MM.1S (cell line): ENCODE measurements around the gene CDH1.

Source experiments
- DNase-seq: peaks from one replicate; pipeline ENCODE4 v3.0.0-alpha.2; 2015
- H2AFZ ChIP-seq: fragments of 300-600 bp; sonication (generic); 2 replicates; pipeline ENCODE4 v1.6.0; 2016; ENCODE audit warnings: antibody characterized with exemption, low read length
- H3F3A ChIP-seq: fragments of 300-600 bp; sonication (generic); 2 replicates; pipeline ENCODE4 v1.6.1; 2016; ENCODE audit warnings: mild to moderate bottlenecking, antibody characterized with exemption, low read length, moderate library complexity, mixed read lengths; ENCODE audit not compliant: insufficient read depth
- H3K27ac ChIP-seq: fragments of 300-600 bp; sonication (generic); 2 replicates; pipeline ENCODE4 v1.5.1; 2016; ENCODE audit warnings: mild to moderate bottlenecking, low read length
- H3K27me3 ChIP-seq: fragments of 300-600 bp; sonication (generic); replicated peaks from 2 replicates; pipeline ENCODE4 v1.6.0; 2016; ENCODE audit warnings: low read length; ENCODE audit not compliant: insufficient read depth
- H3K36me3 ChIP-seq: fragments of 300-600 bp; sonication (generic); replicated peaks from 2 replicates; pipeline ENCODE4 v1.6.1; 2016; ENCODE audit warnings: mild to moderate bottlenecking, low read length, mixed read lengths; ENCODE audit not compliant: insufficient read depth
- H3K4me1 ChIP-seq: fragments of 300-600 bp; sonication (generic); 2 replicates; pipeline ENCODE4 v1.6.1; 2016; ENCODE audit warnings: low read length, mixed read lengths
- H3K4me2 ChIP-seq: fragments of 300-600 bp; sonication (generic); 2 replicates; pipeline ENCODE4 v1.6.0; 2016; ENCODE audit warnings: low read depth, low read length
- H3K4me3 ChIP-seq: fragments of 300-600 bp; sonication (generic); 2 replicates; pipeline ENCODE4 v1.5.1; 2016; ENCODE audit warnings: low read length, mixed read lengths
- H3K79me2 ChIP-seq: fragments of 300-600 bp; sonication (generic); 2 replicates; pipeline ENCODE4 v1.6.1; 2016; ENCODE audit warnings: mixed run types, low read length, mixed read lengths
- H3K9ac ChIP-seq: fragments of 300-600 bp; sonication (generic); 2 replicates; pipeline ENCODE4 v1.6.1; 2016; ENCODE audit warnings: low read length, mixed read lengths
- H3K9me2 ChIP-seq: fragments of 300-600 bp; sonication (generic); replicated peaks from 2 replicates; pipeline ENCODE4 v1.6.1; 2016; ENCODE audit warnings: mild to moderate bottlenecking, low read length, mixed read lengths; ENCODE audit not compliant: insufficient read depth
- H3K9me3 ChIP-seq: fragments of 300-600 bp; sonication (generic); replicated peaks from 2 replicates; pipeline ENCODE4 v1.6.1; 2016; ENCODE audit warnings: mild to moderate bottlenecking, low read length, mixed read lengths; ENCODE audit not compliant: insufficient read depth
- H4K20me1 ChIP-seq: fragments of 300-600 bp; sonication (generic); 2 replicates; pipeline ENCODE4 v1.6.1; 2016; ENCODE audit warnings: mild to moderate bottlenecking, low read length, moderate library complexity, mixed read lengths; ENCODE audit not compliant: insufficient read depth
- EZH2 ChIP-seq: fragments of 300-600 bp; sonication (generic); optimal IDR thresholded peaks from 2 replicates; pipeline ENCODE3; 2017; ENCODE audit warnings: low read depth, mild to moderate bottlenecking, antibody characterized with exemption, low read length, mixed read lengths
- EZH2phosphoT487 ChIP-seq: fragments of 300-600 bp; sonication (generic); IDR thresholded peaks from 2 replicates; pipeline ENCODE4 v1.6.1; 2018; ENCODE audit warnings: antibody characterized with exemption, low read length
- TF ChIP-seq, protein P1 (sequence below): fragments of 300-600 bp; sonication (generic); IDR thresholded peaks from 2 replicates; pipeline ENCODE4 v1.5.1; 2016; ENCODE audit warnings: antibody characterized with exemption, low read length, mixed read lengths

CDH1 gene

GRCh38 chr16:68700831-68701230 is 36.3 kb upstream of the CDH1 start:
- Histone ChIP-seq H3K27ac (no peak overlapping the region), H4K20me1 (no peaks in the 10 kb centered on the region), H3K4me1 (no peaks in the 10 kb centered on the region), H2AFZ (no peak overlapping the region), H3K36me3 (no peaks in the 10 kb centered on the region), H3K27me3 (peaks cover 11% of the 10 kb centered on the region), H3K9me3 (no peaks in the 10 kb centered on the region), H3K4me2 (no peak overlapping the region), H3K9me2 (no peaks in the 10 kb centered on the region), H3K9ac (no peak overlapping the region), H3K79me2 (no peaks in the 10 kb centered on the region), H3K4me3 (no peak overlapping the region), H3F3A (no peaks in the 10 kb centered on the region)
- TF ChIP-seq EZH2 (no peak), EZH2phosphoT487 (no peak)
- TF ChIP-seq, protein P1, sequence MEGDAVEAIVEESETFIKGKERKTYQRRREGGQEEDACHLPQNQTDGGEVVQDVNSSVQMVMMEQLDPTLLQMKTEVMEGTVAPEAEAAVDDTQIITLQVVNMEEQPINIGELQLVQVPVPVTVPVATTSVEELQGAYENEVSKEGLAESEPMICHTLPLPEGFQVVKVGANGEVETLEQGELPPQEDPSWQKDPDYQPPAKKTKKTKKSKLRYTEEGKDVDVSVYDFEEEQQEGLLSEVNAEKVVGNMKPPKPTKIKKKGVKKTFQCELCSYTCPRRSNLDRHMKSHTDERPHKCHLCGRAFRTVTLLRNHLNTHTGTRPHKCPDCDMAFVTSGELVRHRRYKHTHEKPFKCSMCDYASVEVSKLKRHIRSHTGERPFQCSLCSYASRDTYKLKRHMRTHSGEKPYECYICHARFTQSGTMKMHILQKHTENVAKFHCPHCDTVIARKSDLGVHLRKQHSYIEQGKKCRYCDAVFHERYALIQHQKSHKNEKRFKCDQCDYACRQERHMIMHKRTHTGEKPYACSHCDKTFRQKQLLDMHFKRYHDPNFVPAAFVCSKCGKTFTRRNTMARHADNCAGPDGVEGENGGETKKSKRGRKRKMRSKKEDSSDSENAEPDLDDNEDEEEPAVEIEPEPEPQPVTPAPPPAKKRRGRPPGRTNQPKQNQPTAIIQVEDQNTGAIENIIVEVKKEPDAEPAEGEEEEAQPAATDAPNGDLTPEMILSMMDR: no peak
- DNase-seq: no peak

DNA sequence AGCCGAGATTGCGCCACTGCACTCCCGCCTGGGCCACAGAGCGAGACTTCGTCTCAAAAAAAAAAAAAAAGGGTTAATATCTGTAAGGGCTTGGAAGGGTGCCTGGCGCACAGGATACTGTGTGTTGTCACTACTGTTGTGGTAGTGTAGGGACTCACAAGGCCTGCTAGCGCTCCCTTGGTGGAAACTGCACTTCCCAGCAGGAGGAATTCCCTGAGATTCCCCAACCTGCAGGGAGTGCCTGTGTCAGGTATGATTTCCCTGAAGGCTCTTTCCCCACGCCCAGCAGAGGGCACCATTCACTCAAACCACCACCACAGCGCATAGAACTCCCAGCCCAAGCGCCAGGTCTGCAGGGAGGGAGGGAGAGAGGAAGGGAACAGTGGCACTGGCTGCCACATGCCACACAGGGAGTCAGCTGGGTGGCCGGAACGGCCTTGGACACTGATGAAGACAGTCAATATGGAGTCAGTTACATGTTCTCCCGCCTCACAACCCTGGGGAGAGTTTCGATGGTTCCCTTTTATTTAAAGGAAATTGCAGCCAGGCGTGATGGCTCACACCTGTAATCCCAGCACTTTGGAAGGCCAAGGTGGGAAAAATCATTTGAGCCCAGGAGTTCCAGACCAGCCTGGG is 32.7 kb upstream of the CDH1 start:
- H3K27me3 ChIP-seq: no peaks in the 10 kb centered on the region

DNA sequence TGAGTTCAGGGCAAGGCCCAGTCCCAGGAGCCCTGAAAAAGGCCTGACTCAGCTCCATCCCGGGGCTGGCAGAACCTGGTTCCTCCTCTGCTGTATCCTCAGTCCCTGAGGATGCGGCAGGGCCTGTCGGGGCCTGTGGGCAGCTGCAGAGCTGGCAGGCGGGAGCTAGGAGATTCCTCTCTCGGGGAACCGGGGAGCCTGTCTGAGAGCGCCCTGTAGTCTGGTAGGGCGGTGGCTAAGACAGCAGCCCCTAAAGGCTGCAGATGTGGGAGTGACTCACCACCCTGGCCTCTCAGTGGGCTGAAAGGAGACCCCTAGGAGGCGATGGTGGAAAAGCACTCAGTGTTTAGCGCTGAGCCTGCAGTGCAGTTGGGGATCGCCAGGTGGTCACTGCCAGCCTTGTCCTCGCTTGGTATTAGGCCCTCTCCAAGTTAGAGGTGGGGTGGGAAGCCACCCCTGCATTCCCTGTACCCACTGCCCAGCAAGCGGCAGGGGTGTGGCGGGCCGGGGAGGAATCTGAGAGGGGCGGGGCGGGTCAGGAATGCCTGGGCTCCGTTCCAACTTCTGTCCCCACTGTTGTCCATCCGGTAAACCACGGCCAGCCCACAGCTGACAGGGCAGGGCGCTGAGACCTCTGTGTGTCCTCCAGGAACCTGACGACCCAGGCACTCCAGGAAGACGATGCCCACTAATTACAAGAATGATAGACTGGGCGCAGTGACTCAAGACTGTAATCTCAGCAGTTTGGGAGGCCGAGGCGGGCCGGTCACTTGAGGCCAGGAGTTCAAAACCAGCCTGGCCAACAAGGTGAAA is 29.5 kb upstream of the CDH1 start:
- Histone ChIP-seq H3K36me3 (no peaks in the 10 kb centered on the region), H3K9me2 (no peaks in the 10 kb centered on the region), H3F3A (no peaks in the 10 kb centered on the region), H3K4me1 (no peaks in the 10 kb centered on the region), H3K27ac (no peak overlapping the region), H3K4me2 (no peak overlapping the region), H3K79me2 (no peaks in the 10 kb centered on the region), H3K27me3 (no peaks in the 10 kb centered on the region), H3K9me3 (no peaks in the 10 kb centered on the region), H2AFZ (no peak overlapping the region), H3K4me3 (no peak overlapping the region), H3K9ac (no peak overlapping the region), H4K20me1 (no peaks in the 10 kb centered on the region)
- DNase-seq: no peak
- no peak for TF ChIP-seq EZH2
- no peak for TF ChIP-seq EZH2phosphoT487
- TF ChIP-seq, protein P1: no peak

More for the DNA sequence above, 32.7 kb upstream of the CDH1 start:
- DNase-seq: peak; percentile 30
- Histone ChIP-seq H3K36me3 (no peaks in the 10 kb centered on the region), H3K79me2 (no peaks in the 10 kb centered on the region), H3K4me3 (no peak overlapping the region), H3K4me2 (peak overlapping the region; percentile 27; the same call in 1 of the 2 replicates), H3F3A (no peaks in the 10 kb centered on the region), H3K27ac (no peak overlapping the region), H2AFZ (no peak overlapping the region), H3K4me1 (no peaks in the 10 kb centered on the region), H3K9ac (no peak overlapping the region), H3K9me3 (no peaks in the 10 kb centered on the region), H4K20me1 (no peaks in the 10 kb centered on the region), H3K9me2 (no peaks in the 10 kb centered on the region)
- no peak for TF ChIP-seq EZH2phosphoT487
- TF ChIP-seq, protein P1: peak; percentile 80
